ENCODE results near the gene MUC6. TPM values are rescaled to one million over a fixed set of nuclear protein-coding genes. Genes with fewer than 3 reads are reported as not detected.

The MUC6 gene
- total and polyA plus RNA-seq, 2 of the 8 experiments (the other 6 are each of a cell fraction or from before 2014, with no cell fraction given) = not detected

GRCh38 chr11:1001617-1002405, 34.7 kb downstream of the MUC6 start (continued):
- no peak for TF ChIP-seq EP300 (IDR thresholded peaks at IDR 0.05; ENCODE audit: borderline replicate concordance in 1 of 2, low read depth in 2 of 2, low read length in 2 of 2)
- no peak for TF ChIP-seq ATF3 (IDR thresholded peaks at IDR 0.05; ENCODE audit: insufficient read depth, low read depth, low read length)

Measured in H1 (cell line).